ENCODE results near the gene AKR1C2.
"Not testable (repeated sequence)": the region's sequence is repeated elsewhere in the genome, so short reads cannot be mapped to it uniquely, and the experiment has no call there.

- TF ChIP-seq, protein P1, sequence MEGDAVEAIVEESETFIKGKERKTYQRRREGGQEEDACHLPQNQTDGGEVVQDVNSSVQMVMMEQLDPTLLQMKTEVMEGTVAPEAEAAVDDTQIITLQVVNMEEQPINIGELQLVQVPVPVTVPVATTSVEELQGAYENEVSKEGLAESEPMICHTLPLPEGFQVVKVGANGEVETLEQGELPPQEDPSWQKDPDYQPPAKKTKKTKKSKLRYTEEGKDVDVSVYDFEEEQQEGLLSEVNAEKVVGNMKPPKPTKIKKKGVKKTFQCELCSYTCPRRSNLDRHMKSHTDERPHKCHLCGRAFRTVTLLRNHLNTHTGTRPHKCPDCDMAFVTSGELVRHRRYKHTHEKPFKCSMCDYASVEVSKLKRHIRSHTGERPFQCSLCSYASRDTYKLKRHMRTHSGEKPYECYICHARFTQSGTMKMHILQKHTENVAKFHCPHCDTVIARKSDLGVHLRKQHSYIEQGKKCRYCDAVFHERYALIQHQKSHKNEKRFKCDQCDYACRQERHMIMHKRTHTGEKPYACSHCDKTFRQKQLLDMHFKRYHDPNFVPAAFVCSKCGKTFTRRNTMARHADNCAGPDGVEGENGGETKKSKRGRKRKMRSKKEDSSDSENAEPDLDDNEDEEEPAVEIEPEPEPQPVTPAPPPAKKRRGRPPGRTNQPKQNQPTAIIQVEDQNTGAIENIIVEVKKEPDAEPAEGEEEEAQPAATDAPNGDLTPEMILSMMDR (IDR thresholded peaks at IDR 0.05; ENCODE audit: low read depth, low read length, poor library complexity, severe bottlenecking), result not testable (repeated sequence)
- not testable (repeated sequence) for TF ChIP-seq EZH2phosphoT487 (IDR thresholded peaks at IDR 0.05; ENCODE audit: borderline replicate concordance, low read length)
Measured at GRCh38 chr10:5018671-5019277, 15.1 kb upstream of the AKR1C2 start.

All from DOHH2 (cell line).